HG03520 (cell line): Measurements from ENCODE around the gene ACVR1B.

Experiments
- ATAC-seq: cut with Tn5 transposase; IDR thresholded peaks from one replicate; pipeline ENCODE4 v1.9.1; 2021; ENCODE audit warnings: mild to moderate bottlenecking, moderate library complexity; ENCODE audit not compliant: unreplicated experiment

Gene ACVR1B

DNA sequence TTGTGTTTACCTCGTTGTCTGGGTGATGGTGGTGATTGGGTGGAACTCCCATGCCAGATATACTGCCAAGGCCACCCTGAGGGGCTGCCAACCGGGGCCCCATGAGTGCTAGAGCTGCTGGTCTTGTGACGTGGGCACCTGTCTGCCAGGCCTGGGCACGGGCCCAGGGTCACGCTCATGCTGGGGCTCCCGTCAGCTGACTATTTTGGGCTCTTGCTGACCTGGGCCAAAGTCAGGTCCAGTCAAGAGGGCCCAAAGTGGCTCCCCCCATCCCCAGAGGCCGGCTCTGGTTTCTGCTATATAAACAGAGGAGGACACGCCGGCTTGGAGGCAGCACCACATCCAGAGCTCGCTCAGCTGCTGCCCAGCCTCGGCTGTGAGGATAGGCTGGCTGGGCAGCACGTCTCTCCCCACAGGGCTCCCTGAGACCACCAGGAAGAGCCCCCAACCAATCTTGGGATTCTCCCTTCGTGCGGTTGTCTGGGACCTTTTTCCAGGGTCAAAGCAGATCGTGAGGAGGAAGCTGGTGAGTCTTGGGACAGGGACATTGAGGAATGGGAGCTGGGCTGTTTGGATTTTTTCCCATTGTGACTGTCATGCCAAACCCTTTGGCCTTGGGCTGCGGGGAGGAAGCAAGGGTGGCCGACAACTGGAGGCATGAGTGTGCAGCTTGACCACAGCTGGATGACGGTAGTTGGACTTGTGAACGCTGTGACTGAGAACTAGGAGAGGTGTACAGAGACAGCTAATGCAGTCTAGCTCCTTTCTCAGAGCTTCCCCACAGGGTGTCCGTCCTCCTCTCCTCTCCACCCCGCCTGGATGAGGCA lies 92.1 kb downstream of the ACVR1B start:
- ATAC-seq = no peak

DNA sequence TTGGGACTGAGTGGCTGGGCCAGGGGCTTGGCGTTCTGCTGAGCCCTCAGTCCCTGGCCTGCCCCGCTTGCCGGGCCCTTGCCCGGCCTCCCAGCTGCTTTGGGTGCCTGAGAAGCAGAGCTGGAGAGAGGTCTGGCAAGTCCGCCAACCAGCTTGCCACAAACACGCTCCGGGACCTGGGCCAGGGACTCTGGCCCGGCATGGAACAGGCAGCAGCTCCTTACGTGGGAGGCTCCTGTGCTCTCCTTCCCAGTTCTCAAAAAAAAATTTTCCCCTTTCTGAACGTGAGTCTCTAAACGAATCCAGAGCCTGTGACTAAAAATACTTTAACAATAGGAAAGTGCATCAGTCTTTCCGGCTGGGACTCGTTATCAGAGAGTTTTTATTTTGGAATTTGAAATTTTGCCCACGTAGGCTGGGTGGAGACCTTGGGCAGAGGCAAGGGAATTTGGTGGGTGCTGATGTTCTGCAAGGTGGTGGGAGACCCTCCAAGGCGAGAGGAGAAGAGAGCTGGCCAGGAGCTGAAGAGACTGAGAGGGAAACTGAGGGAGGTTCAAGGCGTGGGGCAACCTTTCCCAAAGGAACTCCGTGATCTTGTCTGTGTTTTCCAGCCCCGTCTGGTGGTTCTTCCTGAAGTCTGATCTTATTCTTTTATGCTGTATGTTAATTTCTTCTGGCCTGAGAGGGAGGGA lies 92.9 kb downstream of the ACVR1B start:
- ATAC-seq = no peak

- ATAC-seq = no peak
Observed at GRCh38 chr12:52045794-52046199, 94.3 kb downstream of the ACVR1B start.
